Lung (tissue), 12 donors: ENCODE results near the gene CRTC3. TPM values are rescaled to one million over a fixed set of nuclear protein-coding genes. Genes with fewer than 3 reads are reported as not detected.
A peak's percentile ranks its signal among the peaks of the same experiment; 100 is the strongest.
"Not testable (repeated sequence)": the region's sequence is repeated elsewhere in the genome, so short reads cannot be mapped to it uniquely, and the experiment has no call there.

Experiments
- ATAC-seq: fragments of 200-7000 bp; cut with Tn5 transposase; one replicate; pipeline ENCODE4 v1.9.1; 2020; ENCODE audit warnings: moderate number of reproducible peaks; ENCODE audit not compliant: insufficient read depth, low FRiP score
- DNase-seq, 3 donors: peaks; one replicate each; pipeline ENCODE4 v3.0.0-alpha.2; 2013 to 2017
- H3K27ac ChIP-seq, 2 donors: one replicate each; pipeline ENCODE4 v1.5.1; 2013; ENCODE audit warnings: mild to moderate bottlenecking in 2 of 2, moderate library complexity in 2 of 2, control low read depth in 1 of 2, inconsistent platforms in 1 of 2, low read depth in 1 of 2, low read length in 1 of 2
- H3K27me3 ChIP-seq, 3 donors: one replicate each; pipeline ENCODE4 v1.5.1; 2013; ENCODE audit warnings: low read length in 2 of 3; ENCODE audit not compliant: control insufficient read depth in 3 of 3, insufficient read depth in 3 of 3
- H3K36me3 ChIP-seq, 4 donors: one replicate each; pipeline ENCODE4 v1.5.1; 2013; ENCODE audit warnings: low read length in 4 of 4, mild to moderate bottlenecking in 1 of 4, moderate library complexity in 1 of 4; ENCODE audit not compliant: control insufficient read depth in 4 of 4, insufficient read depth in 4 of 4
- H3K4me1 ChIP-seq, 5 donors: one replicate each; pipeline ENCODE4 v1.5.1; 2013; ENCODE audit warnings: low read length in 5 of 5, mild to moderate bottlenecking in 2 of 5, moderate library complexity in 1 of 5; ENCODE audit not compliant: control insufficient read depth in 5 of 5, insufficient read depth in 5 of 5
- H3K4me3 ChIP-seq: one replicate; pipeline ENCODE4 v1.5.1; 2013; ENCODE audit warnings: mild to moderate bottlenecking, control low read depth, moderate library complexity
- H3K9ac ChIP-seq, 2 donors: one replicate each; pipeline ENCODE4 v1.5.1; 2013; ENCODE audit warnings: low read length in 2 of 2, control low read depth in 1 of 2; ENCODE audit not compliant: insufficient read depth in 1 of 2
- H3K9me3 ChIP-seq, 4 donors: one replicate each; pipeline ENCODE4 v1.5.1; 2013; ENCODE audit warnings: low read length in 3 of 4, mild to moderate bottlenecking in 1 of 4, moderate library complexity in 1 of 4; ENCODE audit not compliant: control insufficient read depth in 4 of 4, insufficient read depth in 3 of 4
- WGBS, 2 donors: extraction: QIAGEN DNeasy Blood & Tissue Kit; methylation state at CpG; one replicate each; pipeline ENCODE4 v1.1.7; 2013; 5-methylcytosine and 5-hydroxymethylcytosine counted together
- polyA plus RNA-seq, 2 donors: library from polyadenylated mRNA; stranded (reverse); fragments of 200-250 nt; gene quantifications; one replicate each; pipeline ENCODE4 v1.2.1, GENCODE V29; 2013
- total RNA-seq, 2 donors: library from RNA; depleted of rRNA in 1 of 2; stranded (reverse); fragments of >200 nt in 1 of 2; gene quantifications; one replicate each; pipeline ENCODE4 v1.2.1, GENCODE V29; 2014 to 2021
- TF ChIP-seq, protein P1 (sequence below): IDR thresholded peaks from 2 replicates; pipeline ENCODE4 v1.5.1; 2012; ENCODE audit warnings: mild to moderate bottlenecking; ENCODE audit errors: control extremely low read depth, extremely low read depth
- donor health status: control.
- donor health status: control.
- donor health status: Bipolar disorder and iron deficiency.
- donor health status: healthy.
- donor health status: DM: yes; HTN: yes; CAD: no.

Gene CRTC3
- total and polyA plus RNA-seq, 4 donors = 12.0 to 47.9 (median 28.2) TPM

DNA sequence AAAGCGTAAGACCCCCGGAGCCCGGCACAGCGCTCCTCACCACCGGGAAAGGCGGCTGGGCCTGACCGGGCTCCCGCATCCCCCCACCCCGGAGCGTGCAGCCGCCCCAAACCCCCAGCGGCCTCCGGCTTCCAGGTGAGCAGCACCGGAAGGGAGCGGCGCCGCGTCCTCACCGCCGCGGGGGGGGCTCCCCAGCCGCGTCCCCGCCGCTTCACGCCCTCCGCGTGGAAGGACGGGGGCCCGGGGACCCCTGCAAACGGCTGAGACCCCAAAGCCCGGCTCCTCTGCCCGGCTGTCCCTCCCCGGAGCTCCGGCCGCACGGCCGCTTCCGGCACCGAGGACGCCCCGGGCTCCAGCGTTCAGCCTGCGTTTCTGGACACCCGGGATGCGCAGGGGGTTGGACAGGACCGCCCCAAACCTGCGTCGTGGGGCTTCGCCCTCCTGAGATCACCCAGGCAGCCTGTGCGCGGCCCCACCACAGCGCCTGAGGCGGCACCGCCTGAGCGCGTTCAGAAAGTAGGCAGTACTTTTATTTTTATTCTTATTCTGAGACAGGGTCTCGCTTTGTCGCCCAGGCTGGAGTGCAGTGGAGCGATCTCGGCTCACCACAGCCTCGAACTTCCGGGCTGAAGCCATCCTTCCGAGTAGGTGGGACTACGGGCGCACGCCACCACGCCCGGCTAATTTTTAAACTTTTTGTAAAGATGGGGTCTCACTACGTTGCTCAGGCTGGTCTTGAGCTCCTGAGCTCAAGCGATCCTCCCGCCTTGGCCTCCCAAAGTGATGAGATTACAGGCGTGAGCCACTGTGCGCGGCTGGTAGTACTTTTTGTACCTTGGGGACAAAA lies 135.8 kb downstream of the CRTC3 start:
- peak overlapping the region; percentile 83 to 88 for H3K27ac ChIP-seq
- TF ChIP-seq, protein P1, sequence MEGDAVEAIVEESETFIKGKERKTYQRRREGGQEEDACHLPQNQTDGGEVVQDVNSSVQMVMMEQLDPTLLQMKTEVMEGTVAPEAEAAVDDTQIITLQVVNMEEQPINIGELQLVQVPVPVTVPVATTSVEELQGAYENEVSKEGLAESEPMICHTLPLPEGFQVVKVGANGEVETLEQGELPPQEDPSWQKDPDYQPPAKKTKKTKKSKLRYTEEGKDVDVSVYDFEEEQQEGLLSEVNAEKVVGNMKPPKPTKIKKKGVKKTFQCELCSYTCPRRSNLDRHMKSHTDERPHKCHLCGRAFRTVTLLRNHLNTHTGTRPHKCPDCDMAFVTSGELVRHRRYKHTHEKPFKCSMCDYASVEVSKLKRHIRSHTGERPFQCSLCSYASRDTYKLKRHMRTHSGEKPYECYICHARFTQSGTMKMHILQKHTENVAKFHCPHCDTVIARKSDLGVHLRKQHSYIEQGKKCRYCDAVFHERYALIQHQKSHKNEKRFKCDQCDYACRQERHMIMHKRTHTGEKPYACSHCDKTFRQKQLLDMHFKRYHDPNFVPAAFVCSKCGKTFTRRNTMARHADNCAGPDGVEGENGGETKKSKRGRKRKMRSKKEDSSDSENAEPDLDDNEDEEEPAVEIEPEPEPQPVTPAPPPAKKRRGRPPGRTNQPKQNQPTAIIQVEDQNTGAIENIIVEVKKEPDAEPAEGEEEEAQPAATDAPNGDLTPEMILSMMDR = no peak
- DNase-seq (peak; percentile 74 to 79 (median 74)), ATAC-seq (peak; percentile 71)
- no peaks in the 10 kb centered on the region for H3K27me3 ChIP-seq
- peak overlapping the region; percentile 59 to 85 for H3K9ac ChIP-seq
- no peaks in the 10 kb centered on the region for H3K36me3 ChIP-seq
- peaks cover 0 to 3% (median 0%) of the 10 kb centered on the region in 5 donors for H3K4me1 ChIP-seq
- H3K4me3 ChIP-seq = peak overlapping the region; percentile 54
- 3 to 5% methylated on average over 70 to 75 of the region's 75 CpGs for WGBS, 2 donors
- H3K9me3 ChIP-seq = no peaks in the 10 kb centered on the region

DNA sequence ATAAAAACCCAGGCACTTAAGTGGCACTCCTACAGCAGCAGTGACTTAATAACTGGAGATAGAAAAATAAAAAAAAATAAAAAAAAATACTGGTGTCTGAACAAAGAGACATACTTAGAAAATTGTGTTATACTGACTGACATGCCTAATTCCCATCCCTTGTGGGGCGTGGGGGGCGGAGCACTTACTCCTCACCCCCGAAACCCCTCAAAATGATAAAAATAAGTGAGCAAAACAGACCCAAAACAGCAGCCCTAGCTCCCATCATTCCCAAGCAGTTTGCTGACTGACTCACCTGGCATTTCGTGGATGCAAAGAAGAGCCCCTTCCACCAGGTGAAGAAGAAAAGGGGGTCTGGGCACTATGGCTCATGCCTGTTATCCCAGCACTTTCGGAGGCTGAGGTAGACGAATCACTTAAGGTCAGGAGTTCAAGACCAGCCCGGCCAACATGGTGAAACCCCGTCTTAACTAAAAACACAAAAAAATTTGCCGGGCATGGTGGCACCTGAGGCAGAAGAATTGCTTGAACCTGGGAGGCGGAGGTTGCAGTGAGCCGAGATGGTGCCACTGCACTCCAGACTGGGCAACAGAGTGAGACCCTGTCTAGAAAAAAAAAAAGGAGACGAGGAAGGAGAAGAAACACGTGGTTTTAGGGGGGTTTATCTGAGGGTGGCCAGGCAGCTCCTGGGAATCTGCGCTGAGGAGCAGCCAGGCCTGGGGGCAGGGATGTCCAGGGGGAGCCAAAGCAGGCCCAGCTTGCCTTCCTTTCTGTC lies 136.6 kb downstream of the CRTC3 start:
- TF ChIP-seq, protein P1 = no peak
- Histone ChIP-seq H3K4me3 (no peak overlapping the region), H3K4me1 (peaks cover 0 to 3% (median 0%) of the 10 kb centered on the region in 5 donors), H3K36me3 (no peaks in the 10 kb centered on the region), H3K9ac (peak overlapping the region in 1 of 2 donors; percentile 85), H3K9me3 (no peaks in the 10 kb centered on the region), H3K27me3 (no peaks in the 10 kb centered on the region), H3K27ac (no peak overlapping the region)
- DNase-seq (no peak), ATAC-seq (no peak)
- 87 to 92% methylated on average over 14 of the region's 14 CpGs for WGBS, 2 donors

DNA sequence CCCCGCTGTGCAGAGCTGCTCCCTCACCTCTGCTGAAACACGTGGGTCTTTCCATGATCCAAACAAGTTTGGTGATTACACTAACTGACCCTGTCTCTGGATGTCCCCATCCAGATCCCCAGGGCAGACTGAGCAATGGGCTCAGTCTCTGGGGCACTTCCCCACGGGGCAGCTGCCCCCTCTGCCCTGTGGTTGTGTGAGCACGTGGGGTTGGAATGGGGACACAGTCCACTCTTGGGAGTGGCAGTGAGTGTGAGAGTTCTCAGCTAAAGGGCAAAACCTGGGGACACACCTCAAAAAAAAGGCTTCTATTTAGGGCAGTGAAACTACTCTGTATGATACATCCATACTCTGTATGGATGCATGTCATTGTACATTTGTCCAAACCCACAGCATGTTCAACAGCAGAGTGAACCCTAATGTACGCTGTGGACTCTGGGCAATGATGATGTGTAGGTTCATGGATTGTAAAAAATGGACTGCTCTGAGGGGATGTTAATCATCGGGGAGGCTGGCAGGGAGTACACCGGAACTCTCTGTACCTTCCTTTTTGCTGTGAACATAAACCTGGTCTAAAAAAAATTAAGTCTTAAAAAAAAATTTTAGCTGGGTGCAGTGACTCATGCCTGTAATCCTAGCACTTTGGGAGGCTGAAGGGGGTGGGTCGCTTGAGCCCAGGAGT lies 137.5 kb downstream of the CRTC3 start:
- Histone ChIP-seq H3K4me3 (no peak overlapping the region), H3K4me1 (peaks cover 0 to 3% (median 0%) of the 10 kb centered on the region in 5 donors), H3K9ac (no peak overlapping the region), H3K9me3 (no peaks in the 10 kb centered on the region), H3K36me3 (no peaks in the 10 kb centered on the region), H3K27me3 (no peaks in the 10 kb centered on the region), H3K27ac (no peak overlapping the region)
- WGBS, 2 donors = 81 to 88% methylated on average over 8 of the region's 8 CpGs
- no peak for ATAC-seq
- no peak for DNase-seq
- TF ChIP-seq, protein P1 = no peak

DNA sequence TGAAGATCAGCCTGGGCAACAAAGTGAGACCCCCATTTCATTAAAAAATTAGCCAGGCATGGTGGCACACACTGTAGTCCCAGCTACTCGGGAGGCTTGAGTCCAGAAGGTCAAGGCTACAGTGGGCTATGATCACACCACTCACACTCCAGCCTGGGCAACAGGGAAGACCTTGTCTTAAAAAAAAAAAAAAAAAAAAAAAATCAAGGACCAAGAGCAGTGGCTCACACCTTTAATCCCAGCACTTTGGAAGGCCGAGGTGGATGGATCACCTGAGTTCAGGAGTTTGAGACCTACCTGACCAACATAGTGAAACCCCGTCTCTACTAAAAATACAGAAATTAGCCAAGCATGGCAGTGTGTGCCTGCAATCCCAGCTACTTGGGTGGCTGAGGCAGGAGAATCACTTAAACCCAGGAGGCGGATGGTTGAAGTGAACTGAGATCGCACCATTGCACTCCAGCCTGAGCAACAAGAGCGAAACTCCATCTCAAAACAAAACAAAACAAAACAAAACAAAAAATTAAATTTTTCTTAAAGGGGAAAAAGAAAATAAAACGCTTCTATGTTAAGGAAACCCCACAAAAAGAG lies 138.1 kb downstream of the CRTC3 start:
- WGBS, 2 donors = 96 to 97% methylated on average over 7 of the region's 7 CpGs
- not testable (repeated sequence) for DNase-seq, H3K4me3 ChIP-seq

DNA sequence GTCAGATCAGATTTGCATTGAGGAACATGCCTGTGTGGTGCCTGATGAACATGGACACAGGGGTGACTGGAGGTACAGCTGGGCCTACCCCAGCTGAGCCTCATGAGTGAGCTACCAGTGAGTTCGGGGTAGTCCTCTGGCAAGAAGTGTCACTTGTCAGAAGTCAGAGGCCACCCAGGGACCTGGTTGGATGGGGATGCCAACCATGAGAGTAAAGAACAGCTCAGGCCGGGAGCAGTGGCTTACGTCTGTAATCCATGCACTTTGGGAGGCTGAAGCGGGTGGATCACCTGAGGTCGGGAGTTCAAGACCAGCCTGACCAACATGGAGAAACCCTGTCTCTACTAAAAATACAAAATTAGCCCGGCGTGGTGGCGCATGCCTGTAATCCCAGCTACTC lies 140.9 kb downstream of the CRTC3 start:
- not testable (repeated sequence) for H3K9ac ChIP-seq, ATAC-seq, H3K27me3 ChIP-seq, H3K9me3 ChIP-seq, H3K36me3 ChIP-seq, H3K4me3 ChIP-seq, H3K4me1 ChIP-seq, H3K27ac ChIP-seq, DNase-seq
- 92 to 96% methylated on average over 8 of the region's 8 CpGs for WGBS, 2 donors

More for the DNA sequence above, 138.1 kb downstream of the CRTC3 start:
- H3K4me1 ChIP-seq, H3K36me3 ChIP-seq, ATAC-seq, H3K9me3 ChIP-seq, H3K9ac ChIP-seq, H3K27me3 ChIP-seq, H3K27ac ChIP-seq: not testable (repeated sequence)
